ENCODE measurements around the gene TBC1D2B. TPM values are rescaled to one million over a fixed set of nuclear protein-coding genes. Genes with fewer than 3 reads are reported as not detected.

TBC1D2B gene
- total RNA-seq, 1 experiment from 2014 or later, result 17.6 TPM

- H3K14ac ChIP-seq (ENCODE audit: insufficient read depth, low read length), result no peak overlapping the region
- H3K79me1 ChIP-seq (ENCODE audit: insufficient read depth, low read depth, low read length, poor library complexity, severe bottlenecking), result no peaks in the 10 kb centered on the region
- no peak overlapping the region for H2BK20ac ChIP-seq (ENCODE audit: low read depth, low read length, poor library complexity, severe bottlenecking)
- H3K79me2 ChIP-seq (ENCODE audit: insufficient read depth, low read length), result no peaks in the 10 kb centered on the region
- no peak overlapping the region for H2BK15ac ChIP-seq (ENCODE audit: low read depth, low read length)
- no peak overlapping the region for H3K9ac ChIP-seq (ENCODE audit: extremely low read depth, insufficient read length, low read length)
- H3K27me3 Mint-ChIP-seq (ENCODE audit: low read depth), result peaks cover 3% of the 10 kb centered on the region
- no peak overlapping the region for H2AFZ ChIP-seq (ENCODE audit: low read length)
- no peak overlapping the region for H3T11ph ChIP-seq (ENCODE audit: low read length)
- H4K5ac ChIP-seq (ENCODE audit: insufficient read length, low read depth, low read length), result no peak overlapping the region
- H2AK5ac ChIP-seq (ENCODE audit: insufficient read length, low read length), result no peak overlapping the region
- H3K23me2 ChIP-seq (ENCODE audit: insufficient read length, low read depth, low read length, poor library complexity, severe bottlenecking), result no peaks in the 10 kb centered on the region
- TF ChIP-seq, protein P1, sequence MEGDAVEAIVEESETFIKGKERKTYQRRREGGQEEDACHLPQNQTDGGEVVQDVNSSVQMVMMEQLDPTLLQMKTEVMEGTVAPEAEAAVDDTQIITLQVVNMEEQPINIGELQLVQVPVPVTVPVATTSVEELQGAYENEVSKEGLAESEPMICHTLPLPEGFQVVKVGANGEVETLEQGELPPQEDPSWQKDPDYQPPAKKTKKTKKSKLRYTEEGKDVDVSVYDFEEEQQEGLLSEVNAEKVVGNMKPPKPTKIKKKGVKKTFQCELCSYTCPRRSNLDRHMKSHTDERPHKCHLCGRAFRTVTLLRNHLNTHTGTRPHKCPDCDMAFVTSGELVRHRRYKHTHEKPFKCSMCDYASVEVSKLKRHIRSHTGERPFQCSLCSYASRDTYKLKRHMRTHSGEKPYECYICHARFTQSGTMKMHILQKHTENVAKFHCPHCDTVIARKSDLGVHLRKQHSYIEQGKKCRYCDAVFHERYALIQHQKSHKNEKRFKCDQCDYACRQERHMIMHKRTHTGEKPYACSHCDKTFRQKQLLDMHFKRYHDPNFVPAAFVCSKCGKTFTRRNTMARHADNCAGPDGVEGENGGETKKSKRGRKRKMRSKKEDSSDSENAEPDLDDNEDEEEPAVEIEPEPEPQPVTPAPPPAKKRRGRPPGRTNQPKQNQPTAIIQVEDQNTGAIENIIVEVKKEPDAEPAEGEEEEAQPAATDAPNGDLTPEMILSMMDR (conservative IDR thresholded peaks at IDR 0.05), result no peak
- H3K27ac Mint-ChIP-seq, result no peak overlapping the region
- H4K8ac ChIP-seq (replicated peaks; ENCODE audit: insufficient read length, low read depth, low read length), result no peak overlapping the region
- no CpG with 5 or more reads among the region's 6 CpGs for WGBS (ENCODE audit: extremely low coverage, insufficient read length, low lambda C conversion rate)
- H3K9me3 ChIP-seq (ENCODE audit: control insufficient read depth, low read depth, low read length), result no peaks in the 10 kb centered on the region
- no peaks in the 10 kb centered on the region for H3K27me3 ChIP-seq (ENCODE audit: insufficient read depth, low read length)
- no peaks in the 10 kb centered on the region for H4K20me1 ChIP-seq (ENCODE audit: control insufficient read depth, insufficient read depth, insufficient read length)
- H3K18ac ChIP-seq (ENCODE audit: insufficient read length, low read depth, low read length), result no peak overlapping the region
- DNase-seq, result no peak
- H3K9me3 Mint-ChIP-seq, result no peaks in the 10 kb centered on the region
- no peak overlapping the region for H3K27ac ChIP-seq (ENCODE audit: insufficient read length, low read depth, low read length)
- H3K56ac ChIP-seq (ENCODE audit: insufficient read length, low read depth, low read length), result no peak overlapping the region
- H3K23ac ChIP-seq (ENCODE audit: insufficient read length, low read depth, low read length), result no peak overlapping the region
- peaks cover 4 to 14% (median 7%) of the 10 kb centered on the region in 3 experiments; a peak in 5 of 7 replicates for H3K36me3 Mint-ChIP-seq (ENCODE audit: insufficient read depth in 1 of 3, low read depth in 3 of 3)
- H2BK12ac ChIP-seq (ENCODE audit: insufficient read length, low read depth, low read length), result no peak overlapping the region
- no peaks in the 10 kb centered on the region for H3K4me1 ChIP-seq (ENCODE audit: insufficient read depth, low read length)
- no peak overlapping the region for H3K4ac ChIP-seq (ENCODE audit: low read depth, low read length)
- H4K91ac ChIP-seq (ENCODE audit: insufficient read length, low read depth, low read length), result no peak overlapping the region
- H3K4me3 Mint-ChIP-seq, result no peak overlapping the region
- no peak overlapping the region for H2BK120ac ChIP-seq (ENCODE audit: low read depth, low read length, poor library complexity, severe bottlenecking)
- H2BK5ac ChIP-seq (ENCODE audit: insufficient read length, low read length), result no peak overlapping the region
- no peak overlapping the region for H3K4me2 ChIP-seq (ENCODE audit: insufficient read depth, insufficient read length, low read length)
- no peaks in the 10 kb centered on the region for H3K4me1 Mint-ChIP-seq
Measured at GRCh38 chr15:78102741-78103140, 25.2 kb upstream of the TBC1D2B start.

All from H9 (cell line).